ENCODE results near the gene TRANK1.

Gene TRANK1

DNA sequence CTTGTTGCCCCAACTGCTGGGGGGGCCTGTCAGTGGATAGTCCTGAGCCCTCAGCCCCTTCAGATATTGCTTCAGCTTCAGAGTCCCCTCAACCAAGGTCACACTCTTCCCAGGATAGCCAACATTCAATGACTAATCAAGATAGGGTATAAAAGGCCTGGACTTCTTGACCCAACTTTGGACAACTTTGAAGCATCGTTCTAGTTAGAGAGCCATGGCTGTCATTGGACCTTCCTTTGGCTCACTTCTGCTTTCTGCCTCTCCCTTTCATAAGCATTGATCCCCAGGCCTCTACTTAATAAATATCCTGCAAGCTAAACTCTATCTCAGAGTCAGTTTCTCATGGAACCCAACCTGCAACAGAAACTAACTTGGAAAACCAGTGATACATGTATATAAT is 149.2 kb downstream of the TRANK1 start:
- H4K20me1 ChIP-seq (ENCODE audit: insufficient read depth): no peaks in the 10 kb centered on the region
- no peak overlapping the region for H3K27ac ChIP-seq
- no peak overlapping the region for H2AFZ ChIP-seq (ENCODE audit: low read depth)
- no peak overlapping the region for H3K4me2 ChIP-seq
- TF ChIP-seq, protein P1, sequence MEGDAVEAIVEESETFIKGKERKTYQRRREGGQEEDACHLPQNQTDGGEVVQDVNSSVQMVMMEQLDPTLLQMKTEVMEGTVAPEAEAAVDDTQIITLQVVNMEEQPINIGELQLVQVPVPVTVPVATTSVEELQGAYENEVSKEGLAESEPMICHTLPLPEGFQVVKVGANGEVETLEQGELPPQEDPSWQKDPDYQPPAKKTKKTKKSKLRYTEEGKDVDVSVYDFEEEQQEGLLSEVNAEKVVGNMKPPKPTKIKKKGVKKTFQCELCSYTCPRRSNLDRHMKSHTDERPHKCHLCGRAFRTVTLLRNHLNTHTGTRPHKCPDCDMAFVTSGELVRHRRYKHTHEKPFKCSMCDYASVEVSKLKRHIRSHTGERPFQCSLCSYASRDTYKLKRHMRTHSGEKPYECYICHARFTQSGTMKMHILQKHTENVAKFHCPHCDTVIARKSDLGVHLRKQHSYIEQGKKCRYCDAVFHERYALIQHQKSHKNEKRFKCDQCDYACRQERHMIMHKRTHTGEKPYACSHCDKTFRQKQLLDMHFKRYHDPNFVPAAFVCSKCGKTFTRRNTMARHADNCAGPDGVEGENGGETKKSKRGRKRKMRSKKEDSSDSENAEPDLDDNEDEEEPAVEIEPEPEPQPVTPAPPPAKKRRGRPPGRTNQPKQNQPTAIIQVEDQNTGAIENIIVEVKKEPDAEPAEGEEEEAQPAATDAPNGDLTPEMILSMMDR (conservative IDR thresholded peaks at IDR 0.05; ENCODE audit: low read depth, low read length): no peak
- no peak overlapping the region for H3K9ac ChIP-seq
- no peaks in the 10 kb centered on the region for H3K4me1 ChIP-seq (ENCODE audit: low read depth, poor library complexity, severe bottlenecking)
- no peak overlapping the region for H3K4me3 ChIP-seq (IDR thresholded peaks at IDR 0.05; ENCODE audit: insufficient read depth, low read depth, low read length)
- no peaks in the 10 kb centered on the region for H3K27me3 ChIP-seq (ENCODE audit: insufficient read depth, low read depth)
- H3K79me2 ChIP-seq (ENCODE audit: insufficient read depth, low read depth): no peaks in the 10 kb centered on the region
- no peaks in the 10 kb centered on the region for H3K36me3 ChIP-seq (ENCODE audit: insufficient read depth)

DNA sequence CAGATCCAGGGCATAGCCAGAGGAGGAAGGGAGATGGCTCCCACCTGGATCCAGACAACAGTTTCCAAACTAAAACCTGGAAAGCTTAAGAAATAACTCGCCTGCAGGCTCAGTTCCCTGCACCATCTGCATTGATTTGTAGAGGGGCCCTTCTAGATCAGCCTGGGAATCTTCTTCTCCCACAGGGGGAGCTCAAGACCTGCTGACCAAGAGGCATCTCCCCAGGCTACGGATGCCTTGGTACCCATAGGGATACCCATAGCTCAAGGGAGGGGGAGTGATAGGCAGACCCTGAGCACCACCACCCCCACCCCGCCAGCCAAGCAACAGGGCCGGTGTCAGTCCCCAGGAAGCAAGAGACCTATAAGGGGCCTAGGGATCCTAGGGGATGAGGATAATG is 152.5 kb downstream of the TRANK1 start:
- TF ChIP-seq, protein P1 (conservative IDR thresholded peaks at IDR 0.05; ENCODE audit: low read depth, low read length): no peak
- Histone ChIP-seq H3K36me3 (ENCODE audit: insufficient read depth) (no peaks in the 10 kb centered on the region), H3K4me2 (no peak overlapping the region), H3K27ac (no peak overlapping the region), H2AFZ (ENCODE audit: low read depth) (no peak overlapping the region), H3K9ac (no peak overlapping the region), H3K4me1 (ENCODE audit: low read depth, poor library complexity, severe bottlenecking) (no peaks in the 10 kb centered on the region), H4K20me1 (ENCODE audit: insufficient read depth) (no peaks in the 10 kb centered on the region), H3K79me2 (ENCODE audit: insufficient read depth, low read depth) (no peaks in the 10 kb centered on the region), H3K27me3 (ENCODE audit: insufficient read depth, low read depth) (no peaks in the 10 kb centered on the region), H3K4me3 (IDR thresholded peaks at IDR 0.05; ENCODE audit: insufficient read depth, low read depth, low read length) (no peak overlapping the region)

GRCh38 chr3:36790765-36791164 is 154.1 kb downstream of the TRANK1 start:
- no peaks in the 10 kb centered on the region for H4K20me1 ChIP-seq (ENCODE audit: insufficient read depth)
- TF ChIP-seq, protein P1 (conservative IDR thresholded peaks at IDR 0.05; ENCODE audit: low read depth, low read length): no peak
- H3K9ac ChIP-seq: no peak overlapping the region
- H2AFZ ChIP-seq (ENCODE audit: low read depth): no peak overlapping the region
- H3K4me1 ChIP-seq (ENCODE audit: low read depth, poor library complexity, severe bottlenecking): no peaks in the 10 kb centered on the region
- no peaks in the 10 kb centered on the region for H3K79me2 ChIP-seq (ENCODE audit: insufficient read depth, low read depth)
- H3K27ac ChIP-seq: no peak overlapping the region
- no peak overlapping the region for H3K4me2 ChIP-seq
- H3K4me3 ChIP-seq (IDR thresholded peaks at IDR 0.05; ENCODE audit: insufficient read depth, low read depth, low read length): no peak overlapping the region
- no peaks in the 10 kb centered on the region for H3K36me3 ChIP-seq (ENCODE audit: insufficient read depth)
- H3K27me3 ChIP-seq (ENCODE audit: insufficient read depth, low read depth): no peaks in the 10 kb centered on the region

- Histone ChIP-seq H3K4me2 (no peak overlapping the region), H3K4me3 (IDR thresholded peaks at IDR 0.05; ENCODE audit: insufficient read depth, low read depth, low read length) (no peak overlapping the region), H3K79me2 (ENCODE audit: insufficient read depth, low read depth) (no peaks in the 10 kb centered on the region), H3K36me3 (ENCODE audit: insufficient read depth) (no peaks in the 10 kb centered on the region), H3K27me3 (ENCODE audit: insufficient read depth, low read depth) (no peaks in the 10 kb centered on the region), H3K9ac (no peak overlapping the region), H3K4me1 (ENCODE audit: low read depth, poor library complexity, severe bottlenecking) (no peaks in the 10 kb centered on the region), H4K20me1 (ENCODE audit: insufficient read depth) (no peaks in the 10 kb centered on the region), H2AFZ (ENCODE audit: low read depth) (no peak overlapping the region), H3K27ac (no peak overlapping the region)
- TF ChIP-seq, protein P1 (conservative IDR thresholded peaks at IDR 0.05; ENCODE audit: low read depth, low read length): no peak
Observed at GRCh38 chr3:36786921-36787890, 157.6 kb downstream of the TRANK1 start.

All from KMS-11 (cell line).